Measurements from ENCODE around the gene TPMT.

DNA sequence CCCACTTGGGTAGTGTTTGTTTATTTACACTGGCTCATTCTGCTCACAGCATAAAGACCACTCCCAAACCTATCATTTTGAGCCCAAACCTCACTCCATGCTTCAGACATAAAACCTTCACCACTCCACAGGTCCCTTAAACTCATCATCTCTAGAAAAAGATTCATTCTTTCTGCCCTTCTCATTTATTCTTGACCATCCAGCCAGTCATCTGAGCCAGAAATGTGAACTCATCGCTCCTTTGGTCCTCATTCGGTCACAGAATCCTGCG lies 12.4 kb downstream of the TPMT start:
- TF ChIP-seq, protein P1, sequence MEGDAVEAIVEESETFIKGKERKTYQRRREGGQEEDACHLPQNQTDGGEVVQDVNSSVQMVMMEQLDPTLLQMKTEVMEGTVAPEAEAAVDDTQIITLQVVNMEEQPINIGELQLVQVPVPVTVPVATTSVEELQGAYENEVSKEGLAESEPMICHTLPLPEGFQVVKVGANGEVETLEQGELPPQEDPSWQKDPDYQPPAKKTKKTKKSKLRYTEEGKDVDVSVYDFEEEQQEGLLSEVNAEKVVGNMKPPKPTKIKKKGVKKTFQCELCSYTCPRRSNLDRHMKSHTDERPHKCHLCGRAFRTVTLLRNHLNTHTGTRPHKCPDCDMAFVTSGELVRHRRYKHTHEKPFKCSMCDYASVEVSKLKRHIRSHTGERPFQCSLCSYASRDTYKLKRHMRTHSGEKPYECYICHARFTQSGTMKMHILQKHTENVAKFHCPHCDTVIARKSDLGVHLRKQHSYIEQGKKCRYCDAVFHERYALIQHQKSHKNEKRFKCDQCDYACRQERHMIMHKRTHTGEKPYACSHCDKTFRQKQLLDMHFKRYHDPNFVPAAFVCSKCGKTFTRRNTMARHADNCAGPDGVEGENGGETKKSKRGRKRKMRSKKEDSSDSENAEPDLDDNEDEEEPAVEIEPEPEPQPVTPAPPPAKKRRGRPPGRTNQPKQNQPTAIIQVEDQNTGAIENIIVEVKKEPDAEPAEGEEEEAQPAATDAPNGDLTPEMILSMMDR (IDR thresholded peaks at IDR 0.05), result no peak
- TF ChIP-seq POLR2A (IDR thresholded peaks at IDR 0.05), result no peak
- no peak for TF ChIP-seq EP300 (IDR thresholded peaks at IDR 0.05)
